ENCODE data around the gene RNF149. TPM values are rescaled to one million over a fixed set of nuclear protein-coding genes. Genes with fewer than 3 reads are reported as not detected.
A peak's percentile ranks its signal among the peaks of the same experiment; 100 is the strongest.
"Not testable (repeated sequence)": the region's sequence is repeated elsewhere in the genome, so short reads cannot be mapped to it uniquely, and the experiment has no call there.

The RNF149 gene
- total RNA-seq, 1 donor from 2014 or later, result 27.4 TPM

DNA sequence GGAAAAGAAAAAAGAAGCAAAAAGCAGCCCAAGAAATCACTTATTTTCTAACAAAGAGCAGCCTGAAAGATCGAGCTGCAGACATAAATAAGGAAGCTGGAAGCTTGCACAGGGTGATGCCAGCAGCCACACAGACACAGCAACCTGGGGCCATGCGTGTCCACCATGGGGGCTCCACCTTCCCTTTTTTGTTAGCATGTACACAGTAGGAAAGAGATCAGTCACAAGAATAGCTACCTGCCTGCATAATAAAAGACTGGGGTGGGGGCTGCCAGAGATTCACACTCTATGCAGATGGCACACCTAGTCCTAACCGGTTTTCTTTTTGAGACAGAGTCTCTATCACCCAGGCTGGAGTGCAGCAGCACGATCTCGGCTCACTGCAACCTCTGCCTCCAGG is 58.7 kb downstream of the RNF149 start:
- no peaks in the 10 kb centered on the region for H3K9me3 Mint-ChIP-seq
- DNase-seq (ENCODE audit: low read depth, low spot score), result no peak
- H3K27ac Mint-ChIP-seq (ENCODE audit: unreplicated experiment), result no peak overlapping the region
- TF ChIP-seq, protein P1, sequence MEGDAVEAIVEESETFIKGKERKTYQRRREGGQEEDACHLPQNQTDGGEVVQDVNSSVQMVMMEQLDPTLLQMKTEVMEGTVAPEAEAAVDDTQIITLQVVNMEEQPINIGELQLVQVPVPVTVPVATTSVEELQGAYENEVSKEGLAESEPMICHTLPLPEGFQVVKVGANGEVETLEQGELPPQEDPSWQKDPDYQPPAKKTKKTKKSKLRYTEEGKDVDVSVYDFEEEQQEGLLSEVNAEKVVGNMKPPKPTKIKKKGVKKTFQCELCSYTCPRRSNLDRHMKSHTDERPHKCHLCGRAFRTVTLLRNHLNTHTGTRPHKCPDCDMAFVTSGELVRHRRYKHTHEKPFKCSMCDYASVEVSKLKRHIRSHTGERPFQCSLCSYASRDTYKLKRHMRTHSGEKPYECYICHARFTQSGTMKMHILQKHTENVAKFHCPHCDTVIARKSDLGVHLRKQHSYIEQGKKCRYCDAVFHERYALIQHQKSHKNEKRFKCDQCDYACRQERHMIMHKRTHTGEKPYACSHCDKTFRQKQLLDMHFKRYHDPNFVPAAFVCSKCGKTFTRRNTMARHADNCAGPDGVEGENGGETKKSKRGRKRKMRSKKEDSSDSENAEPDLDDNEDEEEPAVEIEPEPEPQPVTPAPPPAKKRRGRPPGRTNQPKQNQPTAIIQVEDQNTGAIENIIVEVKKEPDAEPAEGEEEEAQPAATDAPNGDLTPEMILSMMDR (conservative IDR thresholded peaks at IDR 0.05), result no peak
- peak overlapping the region; percentile 56 for H3K4me3 Mint-ChIP-seq
- peaks cover 33% of the 10 kb centered on the region for H3K4me1 Mint-ChIP-seq
- H3K36me3 Mint-ChIP-seq (ENCODE audit: low read depth), result no peaks in the 10 kb centered on the region
- no peaks in the 10 kb centered on the region for H3K27me3 Mint-ChIP-seq (ENCODE audit: low read depth)

DNA sequence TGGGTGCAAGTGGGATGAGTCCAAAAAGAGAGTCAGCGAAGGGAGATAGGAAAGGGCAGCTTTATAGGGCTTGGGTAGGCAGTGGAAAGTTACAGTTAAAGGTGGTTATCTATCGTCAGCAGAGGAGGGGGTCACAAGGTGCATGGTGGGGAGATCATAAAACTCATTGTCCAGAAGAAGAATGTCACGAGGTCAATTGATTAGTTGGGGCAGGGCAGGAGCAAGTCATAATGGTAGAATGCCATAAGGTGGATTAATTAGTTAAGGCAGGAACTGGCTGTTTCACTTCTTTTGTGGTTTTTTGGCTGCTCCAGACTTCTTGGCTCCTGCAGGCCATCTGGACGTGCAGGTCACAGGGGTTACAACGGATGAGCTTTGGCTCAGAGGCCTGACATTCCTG is 59.7 kb downstream of the RNF149 start:
- not testable (repeated sequence) for DNase-seq (ENCODE audit: low read depth, low spot score); H3K27ac Mint-ChIP-seq (ENCODE audit: unreplicated experiment); H3K36me3 Mint-ChIP-seq (ENCODE audit: low read depth)

DNA sequence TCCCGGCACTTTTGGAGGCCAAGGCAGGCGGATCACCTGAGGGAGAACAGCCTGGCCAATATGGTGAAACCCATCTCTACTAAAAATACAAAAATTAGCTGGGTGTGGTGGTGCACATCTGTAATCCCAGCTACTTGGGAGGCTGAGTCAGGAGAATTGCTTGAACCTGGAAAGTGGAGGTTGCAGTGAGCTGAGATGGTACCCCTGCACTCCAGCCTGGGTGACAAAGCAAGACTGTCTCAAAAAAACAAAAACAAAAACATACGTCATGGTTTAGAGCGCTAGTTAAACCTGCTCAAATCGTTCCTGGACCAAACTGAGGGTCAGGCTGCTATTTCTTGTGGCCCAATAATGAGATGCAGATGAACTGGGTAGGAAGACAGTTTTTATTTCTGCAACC is 63.0 kb downstream of the RNF149 start:
- H3K4me3 Mint-ChIP-seq; H3K27me3 Mint-ChIP-seq (ENCODE audit: low read depth); H3K9me3 Mint-ChIP-seq; H3K36me3 Mint-ChIP-seq (ENCODE audit: low read depth); DNase-seq (ENCODE audit: low read depth, low spot score); H3K4me1 Mint-ChIP-seq; H3K27ac Mint-ChIP-seq (ENCODE audit: unreplicated experiment): not testable (repeated sequence)

More for the DNA sequence above, 59.7 kb downstream of the RNF149 start:
- H3K9me3 Mint-ChIP-seq; H3K27me3 Mint-ChIP-seq (ENCODE audit: low read depth): not testable (repeated sequence)
- Mint-ChIP-seq H3K4me1 (peaks cover 25% of the 10 kb centered on the region), H3K4me3 (peak overlapping the region; percentile 36)

DNA sequence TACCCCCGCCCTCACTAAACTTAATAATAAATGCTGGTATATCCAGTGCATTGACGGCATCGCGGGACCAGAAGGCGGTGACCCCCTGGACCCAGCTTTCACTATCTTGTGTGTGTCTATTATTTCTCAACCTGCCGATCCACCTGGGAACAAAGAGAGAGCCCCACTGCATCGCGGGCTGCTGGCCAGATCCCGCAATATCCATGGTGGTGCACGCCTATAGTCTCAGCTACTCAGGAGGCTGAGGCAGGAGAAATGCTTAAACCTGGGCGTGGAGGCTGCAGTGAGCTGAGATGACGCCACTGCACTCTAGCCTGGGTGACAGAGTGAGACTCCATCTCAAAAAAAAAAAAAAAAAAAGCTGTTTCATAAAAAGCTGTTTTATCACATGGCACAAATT is 63.6 kb downstream of the RNF149 start:
- H3K36me3 Mint-ChIP-seq (ENCODE audit: low read depth); H3K27me3 Mint-ChIP-seq (ENCODE audit: low read depth); H3K4me1 Mint-ChIP-seq; H3K4me3 Mint-ChIP-seq; DNase-seq (ENCODE audit: low read depth, low spot score); H3K27ac Mint-ChIP-seq (ENCODE audit: unreplicated experiment); H3K9me3 Mint-ChIP-seq: not testable (repeated sequence)

DNA sequence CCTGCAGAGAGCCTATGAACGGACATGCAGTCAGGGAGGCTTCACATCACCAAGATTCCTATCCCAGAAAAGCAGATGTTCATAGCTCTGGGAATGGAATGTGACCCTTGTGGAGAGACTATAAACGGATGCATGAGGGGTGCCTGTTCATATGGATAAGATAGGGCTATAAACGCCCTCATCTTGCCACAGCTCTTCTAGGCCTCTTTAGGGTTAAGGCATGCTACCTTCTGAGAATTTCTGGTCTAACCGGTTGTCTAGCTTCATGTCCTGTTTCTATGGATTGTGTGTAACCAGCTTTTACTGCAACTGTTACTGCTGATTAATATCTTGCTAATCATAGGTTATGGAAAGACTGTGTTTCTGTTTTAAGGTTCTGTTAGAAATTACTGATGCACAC is 64.1 kb downstream of the RNF149 start:
- not testable (repeated sequence) for H3K36me3 Mint-ChIP-seq (ENCODE audit: low read depth); H3K4me3 Mint-ChIP-seq; H3K9me3 Mint-ChIP-seq; H3K27me3 Mint-ChIP-seq (ENCODE audit: low read depth); DNase-seq (ENCODE audit: low read depth, low spot score); H3K27ac Mint-ChIP-seq (ENCODE audit: unreplicated experiment); H3K4me1 Mint-ChIP-seq

DNA sequence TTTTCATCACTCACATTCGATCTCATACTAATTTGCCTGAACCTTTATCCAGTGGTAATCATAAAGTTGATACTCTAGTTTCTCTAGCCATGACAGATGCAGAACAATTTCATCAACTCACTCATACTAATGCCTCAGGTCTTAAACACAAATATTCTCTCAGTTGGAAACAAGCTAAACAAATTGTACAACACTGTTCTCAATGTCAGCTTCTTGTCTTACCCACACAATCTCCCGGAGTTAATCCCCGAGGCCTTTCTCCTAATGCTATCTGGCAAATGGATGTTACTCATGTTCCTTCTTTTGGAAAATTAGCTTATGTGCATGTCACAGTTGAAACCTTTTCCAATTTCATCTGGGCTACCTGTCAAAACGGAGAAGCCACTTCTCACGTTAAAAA is 67.3 kb downstream of the RNF149 start:
- Mint-ChIP-seq H3K36me3 (ENCODE audit: low read depth) (peaks cover 3% of the 10 kb centered on the region), H3K4me3 (no peak overlapping the region), H3K9me3 (peaks cover 2% of the 10 kb centered on the region), H3K27me3 (ENCODE audit: low read depth) (no peaks in the 10 kb centered on the region), H3K27ac (ENCODE audit: unreplicated experiment) (no peak overlapping the region), H3K4me1 (no peaks in the 10 kb centered on the region)
- DNase-seq (ENCODE audit: low read depth, low spot score), result no peak
- TF ChIP-seq, protein P1 (conservative IDR thresholded peaks at IDR 0.05), result no peak

DNA sequence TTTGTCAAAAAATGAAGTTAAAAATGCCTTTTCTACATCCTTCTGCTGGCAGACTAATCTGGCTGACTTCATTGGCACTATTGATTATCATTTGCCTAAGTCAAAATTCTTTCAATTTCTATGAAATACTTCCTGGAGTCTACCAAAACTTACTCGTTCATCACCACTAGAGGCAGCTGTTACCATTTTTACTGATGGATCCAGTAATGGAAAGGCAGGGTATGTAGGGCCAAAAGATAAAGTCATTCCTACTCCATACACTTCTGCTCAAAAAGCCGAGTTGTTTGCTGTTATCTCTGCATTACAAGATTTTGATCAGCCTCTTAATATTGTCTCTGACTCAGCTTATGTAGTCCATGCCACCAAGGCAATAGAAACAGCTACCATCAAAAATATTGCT is 67.8 kb downstream of the RNF149 start:
- not testable (repeated sequence) for H3K27ac Mint-ChIP-seq (ENCODE audit: unreplicated experiment); H3K27me3 Mint-ChIP-seq (ENCODE audit: low read depth); H3K9me3 Mint-ChIP-seq; DNase-seq (ENCODE audit: low read depth, low spot score); H3K4me1 Mint-ChIP-seq; H3K4me3 Mint-ChIP-seq; H3K36me3 Mint-ChIP-seq (ENCODE audit: low read depth)
- TF ChIP-seq, protein P1 (conservative IDR thresholded peaks at IDR 0.05), result peak; percentile 62

DNA sequence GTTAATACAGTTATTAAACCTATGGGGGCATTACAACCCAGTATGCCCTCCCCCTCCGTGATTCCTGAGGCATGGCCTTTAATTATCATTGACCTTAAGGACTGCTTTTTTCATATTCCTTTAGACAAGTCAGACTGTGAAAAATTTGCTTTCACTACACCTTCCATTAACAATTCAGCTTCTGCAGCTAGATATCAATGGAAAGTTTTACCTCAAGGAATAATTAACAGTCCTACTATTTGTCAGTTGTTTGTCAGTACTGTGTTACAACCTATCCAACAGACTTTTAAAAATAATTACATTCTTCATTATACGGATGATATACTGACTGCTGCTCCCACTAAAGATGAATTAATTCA is 68.8 kb downstream of the RNF149 start:
- H3K27ac Mint-ChIP-seq (ENCODE audit: unreplicated experiment); DNase-seq (ENCODE audit: low read depth, low spot score); H3K4me3 Mint-ChIP-seq; H3K27me3 Mint-ChIP-seq (ENCODE audit: low read depth); H3K36me3 Mint-ChIP-seq (ENCODE audit: low read depth); H3K9me3 Mint-ChIP-seq; H3K4me1 Mint-ChIP-seq: not testable (repeated sequence)
